ENCODE results near the gene PKMYT1.

Gene PKMYT1

GRCh38 chr16:3001316-3001715 lies 21.1 kb upstream of the PKMYT1 start:
- no peak for FAIRE-seq
- TF ChIP-seq PAX5 (IDR thresholded peaks at IDR 0.05; ENCODE audit: insufficient read depth, low read length, severe bottlenecking) (no peak), POU2F2 (IDR thresholded peaks at IDR 0.05; ENCODE audit: low read depth, low read length) (no peak), POLR2A (IDR thresholded peaks at IDR 0.05; ENCODE audit: low read depth, low read length) (no peak), SPI1 (IDR thresholded peaks at IDR 0.05; ENCODE audit: low read depth, low read length) (no peak), TAF1 (IDR thresholded peaks at IDR 0.05; ENCODE audit: low read depth, low read length) (no peak), POLR2AphosphoS5 (IDR thresholded peaks at IDR 0.05; ENCODE audit: low read depth, low read length) (no peak)
- no peak for DNase-seq (ENCODE audit: insufficient read length, low spot score)

- FAIRE-seq (no peak), DNase-seq (ENCODE audit: insufficient read length, low spot score) (no peak)
- TF ChIP-seq PAX5 (IDR thresholded peaks at IDR 0.05; ENCODE audit: insufficient read depth, low read length, severe bottlenecking): no peak
These were observed 20.3 kb upstream of the PKMYT1 start for GRCh38 chr16:3000540-3000939.

- DNase-seq (ENCODE audit: insufficient read length, low spot score): no peak
- TF ChIP-seq POLR2A (IDR thresholded peaks at IDR 0.05; ENCODE audit: low read depth, low read length) (no peak), TAF1 (IDR thresholded peaks at IDR 0.05; ENCODE audit: low read depth, low read length) (no peak), POU2F2 (IDR thresholded peaks at IDR 0.05; ENCODE audit: low read depth, low read length) (no peak), PAX5 (IDR thresholded peaks at IDR 0.05; ENCODE audit: insufficient read depth, low read length, severe bottlenecking) (no peak), SPI1 (IDR thresholded peaks at IDR 0.05; ENCODE audit: low read depth, low read length) (no peak), POLR2AphosphoS5 (IDR thresholded peaks at IDR 0.05; ENCODE audit: low read depth, low read length) (no peak)
- FAIRE-seq: no peak
These were observed 19.7 kb upstream of the PKMYT1 start for GRCh38 chr16:2999929-3000328.

- DNase-seq (ENCODE audit: insufficient read length, low spot score): no peak
- TF ChIP-seq POLR2A (IDR thresholded peaks at IDR 0.05; ENCODE audit: low read depth, low read length) (no peak), SPI1 (IDR thresholded peaks at IDR 0.05; ENCODE audit: low read depth, low read length) (no peak), POLR2AphosphoS5 (IDR thresholded peaks at IDR 0.05; ENCODE audit: low read depth, low read length) (no peak), TAF1 (IDR thresholded peaks at IDR 0.05; ENCODE audit: low read depth, low read length) (no peak), PAX5 (IDR thresholded peaks at IDR 0.05; ENCODE audit: insufficient read depth, low read length, severe bottlenecking) (no peak), POU2F2 (IDR thresholded peaks at IDR 0.05; ENCODE audit: low read depth, low read length) (no peak)
- FAIRE-seq: no peak
These were observed 16.1 kb upstream of the PKMYT1 start for GRCh38 chr16:2996298-2996697.

- TF ChIP-seq SPI1 (IDR thresholded peaks at IDR 0.05; ENCODE audit: low read depth, low read length) (no peak), POU2F2 (IDR thresholded peaks at IDR 0.05; ENCODE audit: low read depth, low read length) (no peak), POLR2A (IDR thresholded peaks at IDR 0.05; ENCODE audit: low read depth, low read length) (no peak), TAF1 (IDR thresholded peaks at IDR 0.05; ENCODE audit: low read depth, low read length) (no peak), PAX5 (IDR thresholded peaks at IDR 0.05; ENCODE audit: insufficient read depth, low read length, severe bottlenecking) (no peak), POLR2AphosphoS5 (IDR thresholded peaks at IDR 0.05; ENCODE audit: low read depth, low read length) (no peak)
- DNase-seq (ENCODE audit: insufficient read length, low spot score) (no peak), FAIRE-seq (no peak)
These were observed 12.3 kb upstream of the PKMYT1 start for GRCh38 chr16:2992383-2993081.

- no peak for FAIRE-seq
- TF ChIP-seq PAX5 (IDR thresholded peaks at IDR 0.05; ENCODE audit: insufficient read depth, low read length, severe bottlenecking): no peak
- TF ChIP-seq POLR2A (IDR thresholded peaks at IDR 0.05; ENCODE audit: low read depth, low read length): no peak
- no peak for TF ChIP-seq SPI1 (IDR thresholded peaks at IDR 0.05; ENCODE audit: low read depth, low read length)
- TF ChIP-seq POLR2AphosphoS5 (IDR thresholded peaks at IDR 0.05; ENCODE audit: low read depth, low read length): no peak
- TF ChIP-seq POU2F2 (IDR thresholded peaks at IDR 0.05; ENCODE audit: low read depth, low read length): no peak
- no peak for TF ChIP-seq TAF1 (IDR thresholded peaks at IDR 0.05; ENCODE audit: low read depth, low read length)
- no peak for DNase-seq (ENCODE audit: insufficient read length, low spot score)
These were observed 11.5 kb upstream of the PKMYT1 start for GRCh38 chr16:2991566-2992261.

GRCh38 chr16:2990891-2991290 lies 10.6 kb upstream of the PKMYT1 start:
- DNase-seq (ENCODE audit: insufficient read length, low spot score) (no peak), FAIRE-seq (no peak)
- no peak for TF ChIP-seq TAF1 (IDR thresholded peaks at IDR 0.05; ENCODE audit: low read depth, low read length)
- TF ChIP-seq POLR2AphosphoS5 (IDR thresholded peaks at IDR 0.05; ENCODE audit: low read depth, low read length): no peak
- TF ChIP-seq POU2F2 (IDR thresholded peaks at IDR 0.05; ENCODE audit: low read depth, low read length): no peak
- no peak for TF ChIP-seq POLR2A (IDR thresholded peaks at IDR 0.05; ENCODE audit: low read depth, low read length)
- TF ChIP-seq PAX5 (IDR thresholded peaks at IDR 0.05; ENCODE audit: insufficient read depth, low read length, severe bottlenecking): no peak
- no peak for TF ChIP-seq SPI1 (IDR thresholded peaks at IDR 0.05; ENCODE audit: low read depth, low read length)

GRCh38 chr16:2988590-2989099 lies 8.4 kb upstream of the PKMYT1 start:
- no peak for TF ChIP-seq SPI1 (IDR thresholded peaks at IDR 0.05; ENCODE audit: low read depth, low read length)
- no peak for TF ChIP-seq PAX5 (IDR thresholded peaks at IDR 0.05; ENCODE audit: insufficient read depth, low read length, severe bottlenecking)
- TF ChIP-seq POLR2A (IDR thresholded peaks at IDR 0.05; ENCODE audit: low read depth, low read length): no peak
- TF ChIP-seq TAF1 (IDR thresholded peaks at IDR 0.05; ENCODE audit: low read depth, low read length): no peak
- no peak for TF ChIP-seq POU2F2 (IDR thresholded peaks at IDR 0.05; ENCODE audit: low read depth, low read length)
- TF ChIP-seq POLR2AphosphoS5 (IDR thresholded peaks at IDR 0.05; ENCODE audit: low read depth, low read length): no peak
- no peak for DNase-seq (ENCODE audit: insufficient read length, low spot score)
- FAIRE-seq: no peak

- FAIRE-seq (no peak), DNase-seq (ENCODE audit: insufficient read length, low spot score) (no peak)
- TF ChIP-seq POLR2A (IDR thresholded peaks at IDR 0.05; ENCODE audit: low read depth, low read length): no peak
- no peak for TF ChIP-seq TAF1 (IDR thresholded peaks at IDR 0.05; ENCODE audit: low read depth, low read length)
- TF ChIP-seq POLR2AphosphoS5 (IDR thresholded peaks at IDR 0.05; ENCODE audit: low read depth, low read length): no peak
- TF ChIP-seq PAX5 (IDR thresholded peaks at IDR 0.05; ENCODE audit: insufficient read depth, low read length, severe bottlenecking): no peak
- no peak for TF ChIP-seq POU2F2 (IDR thresholded peaks at IDR 0.05; ENCODE audit: low read depth, low read length)
- no peak for TF ChIP-seq SPI1 (IDR thresholded peaks at IDR 0.05; ENCODE audit: low read depth, low read length)
These were observed 7.6 kb upstream of the PKMYT1 start for GRCh38 chr16:2987833-2988232.

All from GM12891 (cell line).